HG02885 (cell line): ENCODE measurements around the gene PPHLN1.
A peak's percentile ranks its signal among the peaks of the same experiment; 100 is the strongest.

Source experiments
- ATAC-seq: cut with Tn5 transposase; IDR thresholded peaks from one replicate; pipeline ENCODE4 v1.9.1; 2021; ENCODE audit warnings: mild to moderate bottlenecking; ENCODE audit not compliant: unreplicated experiment, poor library complexity

The PPHLN1 gene

DNA sequence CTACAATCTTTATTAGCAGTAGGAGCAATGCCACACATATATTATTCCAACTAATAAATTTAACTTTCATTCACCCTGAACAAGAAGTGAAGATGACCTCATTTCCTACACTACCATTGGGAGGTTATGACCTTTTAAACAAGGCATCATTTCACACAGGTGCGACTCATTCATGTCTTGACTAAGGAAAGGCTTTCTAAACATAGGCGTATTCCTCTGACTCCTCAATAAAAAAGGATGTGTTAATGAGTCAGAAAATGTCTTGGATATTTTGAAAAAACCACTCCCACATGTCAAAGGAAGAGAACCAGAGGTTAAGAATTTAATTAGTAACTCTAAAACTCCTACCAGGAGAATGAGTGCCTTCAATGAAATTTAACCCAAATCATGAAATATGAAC is 148.4 kb downstream of the PPHLN1 start:
- ATAC-seq: no peak

DNA sequence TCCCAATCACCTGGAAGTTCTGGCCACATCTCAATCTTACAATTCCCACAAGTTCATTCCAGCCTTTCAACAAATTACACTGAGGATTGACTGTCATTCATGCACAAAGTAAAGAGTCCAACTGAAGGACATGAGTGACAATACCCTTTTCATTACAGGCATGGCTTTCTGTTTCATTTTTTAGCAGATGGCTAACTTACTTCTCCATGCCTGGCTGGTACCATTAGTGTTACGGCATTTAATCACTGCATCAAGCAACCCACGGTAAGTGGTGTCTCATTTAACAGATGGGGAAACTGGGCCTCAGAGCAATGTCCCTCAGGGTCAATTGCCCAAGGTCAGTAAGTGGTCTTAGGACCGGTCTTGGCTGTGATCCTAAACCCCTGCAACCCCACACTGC is 149.1 kb downstream of the PPHLN1 start:
- ATAC-seq: peak; percentile 51

DNA sequence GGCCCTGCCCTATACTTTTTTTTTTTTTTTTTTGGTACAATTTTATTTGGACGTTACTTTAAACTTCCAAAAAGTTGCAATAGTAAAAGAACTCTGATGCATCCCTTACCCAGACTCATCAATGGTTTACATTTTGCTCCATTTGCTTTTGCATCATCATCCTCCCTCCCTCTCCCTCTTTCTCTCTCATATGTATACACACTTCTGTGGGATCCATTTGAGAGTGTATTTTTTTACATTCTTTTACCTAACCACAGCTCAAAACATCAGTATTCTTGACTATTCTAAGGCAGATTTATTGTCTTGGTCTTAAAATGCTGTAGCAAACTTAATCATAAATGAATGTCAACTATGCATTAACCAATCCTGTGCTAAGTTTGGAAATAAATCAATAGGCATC is 152.0 kb downstream of the PPHLN1 start:
- no peak for ATAC-seq

- ATAC-seq: no peak
Measured at GRCh38 chr12:42481368-42481767, 155.4 kb downstream of the PPHLN1 start.

DNA sequence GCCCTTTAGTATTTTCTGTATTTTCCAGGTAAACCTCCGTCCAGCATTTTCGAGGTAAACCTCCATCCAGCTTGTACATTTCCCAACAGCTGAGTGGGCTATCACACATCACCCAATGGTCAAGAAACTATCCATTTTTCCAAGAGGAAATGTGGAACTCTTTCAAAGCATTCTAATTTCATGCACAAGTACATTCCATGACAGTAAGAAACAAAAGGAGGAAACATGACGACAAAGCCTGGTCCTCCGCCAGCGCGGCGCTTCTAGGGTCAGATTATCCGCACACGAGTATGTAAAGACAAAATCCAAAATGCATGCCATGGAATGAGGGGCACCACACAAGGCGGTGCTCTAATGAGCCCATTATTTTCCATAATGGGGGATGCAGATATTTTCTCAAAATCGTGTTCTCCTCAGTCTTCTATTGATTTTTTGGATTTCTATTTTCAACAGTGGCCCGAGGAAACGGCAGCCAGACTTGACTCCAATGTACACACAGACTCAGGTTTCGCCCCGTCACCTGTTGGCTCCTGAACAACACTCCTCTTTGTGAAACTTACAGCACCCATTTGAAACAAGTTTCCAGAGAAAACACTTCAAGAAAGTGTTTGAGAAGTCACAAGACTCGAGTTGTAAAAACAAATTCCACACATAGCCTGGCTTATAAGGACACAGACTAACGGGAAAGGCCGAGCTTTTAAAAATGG is 156.2 kb downstream of the PPHLN1 start:
- ATAC-seq: no peak

- ATAC-seq: peak; percentile 80
Measured at GRCh38 chr12:42482748-42483520, 157.0 kb downstream of the PPHLN1 start.

- ATAC-seq: peak; percentile 25
Measured at GRCh38 chr12:42483521-42483790, 157.5 kb downstream of the PPHLN1 start.

GRCh38 chr12:42484996-42485395 is 159.0 kb downstream of the PPHLN1 start:
- ATAC-seq: no peak

- no peak for ATAC-seq
Measured at GRCh38 chr12:42485823-42486222, 159.9 kb downstream of the PPHLN1 start.

GRCh38 chr12:42486407-42486806 is 160.4 kb downstream of the PPHLN1 start:
- ATAC-seq: no peak

DNA sequence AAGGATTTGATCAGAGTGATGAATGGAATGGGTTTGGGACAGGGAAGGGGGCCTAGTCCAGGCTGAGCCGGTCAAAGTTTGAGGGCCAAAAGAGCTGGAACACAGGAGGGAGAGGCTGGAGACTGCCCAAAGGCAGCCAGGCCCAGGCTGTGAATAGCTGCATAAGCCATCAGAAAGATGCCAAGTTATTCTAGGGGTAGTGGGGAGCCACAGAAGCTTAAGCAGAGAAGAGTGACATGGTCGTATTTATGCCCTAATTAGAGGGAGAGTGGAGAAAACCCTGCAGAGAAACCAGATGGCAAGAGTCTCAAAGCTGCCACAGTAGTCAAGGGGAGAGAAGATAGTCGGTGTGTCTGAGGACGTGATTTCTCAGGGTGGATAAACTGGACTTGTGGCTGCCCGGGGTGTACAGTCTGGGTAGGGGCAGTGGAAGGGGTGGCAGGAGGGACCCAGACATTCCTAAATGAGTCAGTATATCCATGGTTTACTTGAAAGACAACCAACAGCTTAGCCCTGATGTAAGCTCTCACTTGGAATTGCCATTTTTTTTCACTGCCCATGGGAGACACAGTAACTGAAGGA is 164.4 kb downstream of the PPHLN1 start:
- ATAC-seq: no peak
